ENCODE measurements around the gene PDIA5.
A peak's percentile ranks its signal among the peaks of the same experiment; 100 is the strongest.

The PDIA5 gene

DNA sequence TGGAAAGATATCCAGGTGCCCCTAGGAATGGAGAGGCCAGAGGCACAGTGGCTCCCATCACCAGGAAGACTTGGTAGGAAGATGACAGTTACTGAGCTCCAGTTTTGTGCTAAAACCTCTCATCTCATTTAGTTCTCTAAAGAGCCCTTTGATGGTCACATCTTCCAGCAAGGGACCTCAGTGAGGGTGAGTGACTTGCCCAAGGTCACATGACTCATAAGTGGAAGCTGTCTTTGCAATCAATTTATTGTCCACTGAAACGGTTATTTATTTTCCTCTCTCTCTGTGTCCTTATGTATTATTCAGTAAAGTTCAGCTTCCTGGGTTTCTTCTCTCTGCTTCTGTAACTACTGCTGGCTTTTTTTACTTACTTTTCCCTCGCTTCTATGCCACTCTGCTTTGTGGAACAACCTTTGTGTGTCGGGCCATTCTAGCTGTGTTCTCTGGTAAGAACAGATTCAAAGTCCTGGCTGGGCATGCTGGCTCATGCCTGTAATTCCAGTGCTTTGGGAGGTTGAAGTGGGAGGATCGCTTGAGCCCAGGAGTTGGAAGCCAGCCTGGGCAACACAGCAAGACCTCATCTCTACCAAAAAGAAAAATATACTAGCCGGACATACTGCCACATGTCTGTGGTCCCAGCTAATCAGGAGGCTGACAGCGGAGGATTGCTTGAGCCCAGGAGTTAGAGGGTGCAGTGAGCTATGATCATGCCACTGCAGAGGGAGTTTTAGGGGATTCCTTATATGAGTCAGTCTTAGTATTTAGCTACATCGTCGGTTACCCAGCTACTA, 55.9 kb downstream of the PDIA5 start:
- TF ChIP-seq, protein P1, sequence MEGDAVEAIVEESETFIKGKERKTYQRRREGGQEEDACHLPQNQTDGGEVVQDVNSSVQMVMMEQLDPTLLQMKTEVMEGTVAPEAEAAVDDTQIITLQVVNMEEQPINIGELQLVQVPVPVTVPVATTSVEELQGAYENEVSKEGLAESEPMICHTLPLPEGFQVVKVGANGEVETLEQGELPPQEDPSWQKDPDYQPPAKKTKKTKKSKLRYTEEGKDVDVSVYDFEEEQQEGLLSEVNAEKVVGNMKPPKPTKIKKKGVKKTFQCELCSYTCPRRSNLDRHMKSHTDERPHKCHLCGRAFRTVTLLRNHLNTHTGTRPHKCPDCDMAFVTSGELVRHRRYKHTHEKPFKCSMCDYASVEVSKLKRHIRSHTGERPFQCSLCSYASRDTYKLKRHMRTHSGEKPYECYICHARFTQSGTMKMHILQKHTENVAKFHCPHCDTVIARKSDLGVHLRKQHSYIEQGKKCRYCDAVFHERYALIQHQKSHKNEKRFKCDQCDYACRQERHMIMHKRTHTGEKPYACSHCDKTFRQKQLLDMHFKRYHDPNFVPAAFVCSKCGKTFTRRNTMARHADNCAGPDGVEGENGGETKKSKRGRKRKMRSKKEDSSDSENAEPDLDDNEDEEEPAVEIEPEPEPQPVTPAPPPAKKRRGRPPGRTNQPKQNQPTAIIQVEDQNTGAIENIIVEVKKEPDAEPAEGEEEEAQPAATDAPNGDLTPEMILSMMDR (IDR thresholded peaks at IDR 0.05; ENCODE audit: insufficient read depth, low read depth, low read length, missing control alignments), result no peak
- no peak overlapping the region for H3K4me3 ChIP-seq (ENCODE audit: low read depth, low read length)
- DNase-seq (ENCODE audit: low read depth), result peak; percentile 5

DNA sequence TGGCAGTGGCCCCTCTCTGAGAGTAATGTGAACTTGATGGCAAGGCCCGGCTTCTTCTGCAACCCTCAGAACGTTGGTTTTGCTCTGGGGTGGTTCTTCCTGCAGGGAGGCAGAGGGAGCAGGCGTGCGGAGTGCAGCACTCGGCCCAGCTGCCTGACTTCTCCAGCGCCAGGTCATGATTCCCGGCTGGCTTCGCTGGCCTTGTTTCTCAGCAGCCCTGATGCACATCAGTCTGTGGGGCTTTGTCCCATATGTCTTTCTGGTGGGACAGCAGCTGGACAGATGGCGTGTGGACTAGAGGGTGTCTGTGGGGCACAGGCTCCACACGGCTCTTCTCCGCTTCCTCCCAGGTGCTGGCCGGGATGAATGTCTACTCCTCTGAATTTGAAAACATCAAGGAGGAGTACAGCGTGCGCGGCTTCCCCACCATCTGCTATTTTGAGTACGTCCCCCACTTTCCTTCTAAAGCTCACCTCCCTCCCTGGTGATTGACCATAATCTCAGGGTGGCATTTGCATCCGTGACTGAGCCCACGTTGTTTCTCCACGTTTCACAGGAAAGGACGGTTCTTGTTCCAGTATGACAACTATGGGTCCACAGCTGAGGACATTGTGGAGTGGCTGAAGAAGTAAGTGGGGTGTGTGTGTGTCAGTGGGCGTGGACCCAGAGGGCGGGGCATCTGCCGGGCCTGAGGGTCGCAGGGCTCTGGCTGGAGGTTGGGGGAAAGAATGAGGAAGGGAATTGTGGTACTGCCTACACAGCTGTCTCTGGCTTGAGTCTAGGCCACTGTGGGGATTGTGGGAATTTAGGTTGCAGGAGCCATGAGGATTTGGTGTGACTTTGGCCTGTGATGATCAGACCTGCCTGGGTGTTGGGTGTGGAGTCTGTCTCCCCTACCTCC, 57.1 kb downstream of the PDIA5 start:
- TF ChIP-seq, protein P1 (IDR thresholded peaks at IDR 0.05; ENCODE audit: insufficient read depth, low read depth, low read length, missing control alignments), result no peak
- DNase-seq (ENCODE audit: low read depth), result no peak
- no peak overlapping the region for H3K4me3 ChIP-seq (ENCODE audit: low read depth, low read length)

DNA sequence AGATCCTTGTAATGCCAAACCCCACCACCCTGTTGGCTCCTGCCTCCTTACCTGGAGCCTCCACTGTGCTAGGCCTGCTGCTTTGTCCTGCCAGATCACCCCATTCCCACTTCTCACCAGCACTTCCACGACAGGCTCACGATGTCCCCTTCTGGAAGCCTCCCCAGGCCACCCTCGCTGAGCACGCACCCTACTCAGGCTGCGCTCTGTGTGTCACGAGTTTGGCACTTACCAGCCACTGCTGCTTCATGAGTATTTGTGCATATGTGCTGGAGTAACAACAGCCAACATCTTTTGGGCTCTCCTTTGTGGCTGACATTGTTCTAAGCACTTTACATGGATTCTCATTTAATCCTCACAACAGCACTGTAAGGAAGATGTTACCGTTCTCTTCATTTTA, 58.1 kb downstream of the PDIA5 start:
- DNase-seq (ENCODE audit: low read depth), result no peak
- no peak overlapping the region for H3K4me3 ChIP-seq (ENCODE audit: low read depth, low read length)
- TF ChIP-seq, protein P1 (IDR thresholded peaks at IDR 0.05; ENCODE audit: insufficient read depth, low read depth, low read length, missing control alignments), result no peak

DNA sequence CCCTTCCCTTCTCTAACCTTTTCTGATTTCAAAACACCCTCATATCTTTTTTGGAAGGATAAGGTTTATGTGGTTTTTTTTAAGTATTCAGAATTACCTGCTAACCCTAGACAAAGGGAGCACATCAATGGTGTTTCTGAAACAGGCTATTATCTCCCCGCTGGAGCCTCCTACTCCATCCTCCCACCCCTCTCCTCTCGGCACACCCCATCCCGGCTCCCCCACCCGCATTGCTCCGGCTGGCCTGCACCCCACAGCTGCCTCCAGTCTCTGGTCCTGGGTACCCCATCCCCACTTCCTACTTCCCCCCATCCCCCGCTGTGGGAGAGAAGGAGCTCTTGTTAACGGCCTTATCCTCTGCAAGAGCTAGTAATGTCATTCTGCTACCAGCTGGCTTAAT, 59.2 kb downstream of the PDIA5 start:
- TF ChIP-seq, protein P1 (IDR thresholded peaks at IDR 0.05; ENCODE audit: insufficient read depth, low read depth, low read length, missing control alignments), result no peak
- H3K4me3 ChIP-seq (ENCODE audit: low read depth, low read length), result no peak overlapping the region
- no peak for DNase-seq (ENCODE audit: low read depth)

DNA sequence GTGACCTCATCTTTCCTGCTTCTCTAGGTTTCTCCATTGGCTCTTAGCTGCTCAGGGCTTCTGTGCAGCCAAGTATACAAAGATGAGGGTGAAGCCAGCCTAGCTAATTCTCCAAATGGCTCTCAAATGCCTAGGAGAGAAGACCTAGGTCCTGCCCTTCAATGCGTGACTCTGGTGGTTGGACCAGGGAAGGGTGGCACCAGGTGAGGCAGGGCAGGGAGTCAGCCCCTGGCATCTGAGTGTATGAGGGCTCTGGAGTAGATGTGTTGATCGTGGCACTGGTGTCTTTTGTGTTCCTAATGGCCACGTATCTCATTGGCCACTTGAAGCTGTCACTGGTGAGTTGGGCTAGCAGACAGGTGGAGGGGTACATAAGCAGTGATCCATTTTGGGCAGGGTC, 59.8 kb downstream of the PDIA5 start:
- DNase-seq (ENCODE audit: low read depth), result no peak
- TF ChIP-seq, protein P1 (IDR thresholded peaks at IDR 0.05; ENCODE audit: insufficient read depth, low read depth, low read length, missing control alignments), result no peak

DNA sequence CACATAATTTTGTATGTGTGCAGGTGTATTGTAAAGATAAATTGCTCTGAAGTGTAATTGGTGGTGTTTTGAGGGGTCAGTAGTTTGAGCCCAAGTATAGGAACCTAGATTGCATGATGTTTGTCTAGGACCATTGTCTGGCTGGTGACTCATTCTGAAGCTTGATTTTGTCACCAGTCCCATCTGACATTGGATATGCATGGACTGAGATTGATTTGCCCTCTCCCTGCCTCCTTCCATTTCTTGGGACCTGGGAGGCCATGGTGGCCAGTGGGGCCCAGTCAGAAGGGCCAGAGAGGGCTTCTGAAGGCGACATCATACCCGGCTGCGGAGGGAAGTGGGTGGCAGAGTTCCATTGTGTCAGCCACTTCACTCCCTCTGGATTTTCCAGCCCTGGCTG, 62.3 kb downstream of the PDIA5 start:
- DNase-seq (ENCODE audit: low read depth), result no peak
- TF ChIP-seq, protein P1 (IDR thresholded peaks at IDR 0.05; ENCODE audit: insufficient read depth, low read depth, low read length, missing control alignments), result no peak
- no peak overlapping the region for H3K4me3 ChIP-seq (ENCODE audit: low read depth, low read length)

More for the DNA sequence above, 59.8 kb downstream of the PDIA5 start:
- no peak overlapping the region for H3K4me3 ChIP-seq (ENCODE audit: low read depth, low read length)
